ENCODE data around the gene RFWD3. TPM values are rescaled to one million over a fixed set of nuclear protein-coding genes. Genes with fewer than 3 reads are reported as not detected.

The RFWD3 gene
- total RNA-seq, 1 experiment from 2014 or later, result 118 TPM

DNA sequence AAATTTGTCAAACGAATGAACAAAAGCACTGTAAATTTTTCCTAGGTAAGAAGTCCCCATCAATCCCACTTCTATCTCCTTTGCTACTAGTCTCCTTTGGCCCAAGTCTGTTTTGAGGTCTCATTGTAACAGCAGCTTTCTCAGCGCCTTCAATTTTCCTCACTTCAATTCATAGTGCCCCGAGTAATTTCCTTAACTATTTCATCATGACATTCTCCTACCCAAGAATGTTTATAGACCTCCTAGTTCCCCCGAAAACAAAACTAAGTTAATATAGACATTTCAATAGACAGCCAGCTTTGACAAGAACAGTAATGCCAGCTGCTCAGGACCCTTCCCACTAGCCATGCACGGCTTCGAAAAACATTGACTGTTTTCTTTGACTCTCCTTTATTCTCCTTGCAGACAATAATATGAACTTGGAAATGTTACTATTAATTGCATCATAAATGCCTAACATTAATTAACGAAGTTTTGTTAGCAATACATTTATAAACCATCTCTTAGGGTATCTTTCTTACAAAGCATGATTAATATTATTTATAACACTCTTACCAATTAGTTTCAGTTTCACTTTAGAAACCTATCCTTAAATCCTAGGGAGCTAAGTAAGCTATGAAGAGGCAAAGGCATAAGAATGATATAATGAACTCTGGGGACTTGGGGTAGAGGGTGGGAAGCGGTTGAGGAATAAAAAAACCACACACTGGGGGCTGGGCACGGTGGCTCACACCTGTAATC is 82.6 kb downstream of the RFWD3 start:
- Mint-ChIP-seq H3K27ac (ENCODE audit: unreplicated experiment) (peak overlapping the region; percentile 39), H3K27me3 (ENCODE audit: insufficient read depth, unreplicated experiment) (no peaks in the 10 kb centered on the region), H3K36me3 (ENCODE audit: insufficient read depth, unreplicated experiment) (peaks cover 24% of the 10 kb centered on the region), H3K4me1 (ENCODE audit: low read depth, unreplicated experiment) (peaks cover 28% of the 10 kb centered on the region), H3K4me3 (ENCODE audit: unreplicated experiment) (no peak overlapping the region), H3K9me3 (ENCODE audit: unreplicated experiment) (no peaks in the 10 kb centered on the region)
- ChIA-PET POLR2A (no interaction called here), CTCF (no interaction called here)
- H3K27me3 ChIP-seq (replicated peaks; ENCODE audit: control insufficient read depth, insufficient read depth, low read length), result no peaks in the 10 kb centered on the region
- no peak overlapping the region for H3K4me3 ChIP-seq (ENCODE audit: low read depth, low read length)
- TF ChIP-seq, protein P1, sequence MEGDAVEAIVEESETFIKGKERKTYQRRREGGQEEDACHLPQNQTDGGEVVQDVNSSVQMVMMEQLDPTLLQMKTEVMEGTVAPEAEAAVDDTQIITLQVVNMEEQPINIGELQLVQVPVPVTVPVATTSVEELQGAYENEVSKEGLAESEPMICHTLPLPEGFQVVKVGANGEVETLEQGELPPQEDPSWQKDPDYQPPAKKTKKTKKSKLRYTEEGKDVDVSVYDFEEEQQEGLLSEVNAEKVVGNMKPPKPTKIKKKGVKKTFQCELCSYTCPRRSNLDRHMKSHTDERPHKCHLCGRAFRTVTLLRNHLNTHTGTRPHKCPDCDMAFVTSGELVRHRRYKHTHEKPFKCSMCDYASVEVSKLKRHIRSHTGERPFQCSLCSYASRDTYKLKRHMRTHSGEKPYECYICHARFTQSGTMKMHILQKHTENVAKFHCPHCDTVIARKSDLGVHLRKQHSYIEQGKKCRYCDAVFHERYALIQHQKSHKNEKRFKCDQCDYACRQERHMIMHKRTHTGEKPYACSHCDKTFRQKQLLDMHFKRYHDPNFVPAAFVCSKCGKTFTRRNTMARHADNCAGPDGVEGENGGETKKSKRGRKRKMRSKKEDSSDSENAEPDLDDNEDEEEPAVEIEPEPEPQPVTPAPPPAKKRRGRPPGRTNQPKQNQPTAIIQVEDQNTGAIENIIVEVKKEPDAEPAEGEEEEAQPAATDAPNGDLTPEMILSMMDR (IDR thresholded peaks at IDR 0.05; ENCODE audit: insufficient read depth in 1 of 2, low read depth in 1 of 2, low read length in 1 of 2, severe bottlenecking in 1 of 2, unreplicated experiment in 1 of 2), result no peak
- intact Hi-C loops (cut with micrococcal nuclease; ENCODE audit: unreplicated experiment), result no loop called here
- no peak for DNase-seq
- peaks cover 17% of the 10 kb centered on the region for H3K4me1 ChIP-seq
- no peaks in the 10 kb centered on the region for H3K36me3 ChIP-seq (ENCODE audit: control insufficient read depth, insufficient read depth, low read length)
- no TSS peak for BruUV-seq (replicated peaks)
- no peaks in the 10 kb centered on the region for H3K9me3 ChIP-seq

DNA sequence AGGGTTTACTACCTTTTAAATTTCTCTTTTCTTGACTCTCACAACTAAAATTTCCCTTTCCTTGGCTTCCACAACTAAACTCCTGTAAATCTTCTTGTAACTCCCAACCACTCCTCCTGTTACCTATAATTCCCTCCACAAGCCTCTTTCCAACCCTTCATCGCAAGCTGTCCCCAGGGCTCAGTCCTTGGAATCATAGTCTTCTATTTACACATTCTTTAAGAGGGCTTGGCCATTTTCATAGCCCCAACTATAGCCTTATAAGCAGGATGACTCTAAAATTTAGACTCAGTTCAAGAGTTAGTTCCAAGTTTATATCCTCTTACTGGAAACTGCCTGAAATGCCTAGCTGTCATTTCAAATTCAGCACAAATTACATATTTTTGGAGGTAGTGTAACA is 83.7 kb downstream of the RFWD3 start:
- Histone ChIP-seq H3K9me3 (no peaks in the 10 kb centered on the region), H3K4me1 (peaks cover 17% of the 10 kb centered on the region), H3K4me3 (ENCODE audit: low read depth, low read length) (no peak overlapping the region), H3K36me3 (ENCODE audit: control insufficient read depth, insufficient read depth, low read length) (no peaks in the 10 kb centered on the region), H3K27me3 (replicated peaks; ENCODE audit: control insufficient read depth, insufficient read depth, low read length) (no peaks in the 10 kb centered on the region)
- no peaks in the 10 kb centered on the region for H3K27me3 Mint-ChIP-seq (ENCODE audit: insufficient read depth, unreplicated experiment)
- no peak for DNase-seq
- CTCF ChIA-PET, result no interaction called here
- no peak overlapping the region for H3K4me3 Mint-ChIP-seq (ENCODE audit: unreplicated experiment)
- TF ChIP-seq, protein P1 (IDR thresholded peaks at IDR 0.05; ENCODE audit: insufficient read depth in 1 of 2, low read depth in 1 of 2, low read length in 1 of 2, severe bottlenecking in 1 of 2, unreplicated experiment in 1 of 2), result no peak
- H3K36me3 Mint-ChIP-seq (ENCODE audit: insufficient read depth, unreplicated experiment), result peaks cover 24% of the 10 kb centered on the region
- peaks cover 28% of the 10 kb centered on the region for H3K4me1 Mint-ChIP-seq (ENCODE audit: low read depth, unreplicated experiment)
- POLR2A ChIA-PET, result interaction anchor here (1.2 kb wide), 1 partner anchor 24 kb away, joined by 3 read pairs; the partner anchor contains the start of gene GLG1
- no TSS peak for BruUV-seq (replicated peaks)
- H3K9me3 Mint-ChIP-seq (ENCODE audit: unreplicated experiment), result no peaks in the 10 kb centered on the region
- intact Hi-C loops (cut with micrococcal nuclease; ENCODE audit: unreplicated experiment), result no loop called here
- peak overlapping the region; percentile 39 for H3K27ac Mint-ChIP-seq (ENCODE audit: unreplicated experiment)

DNA sequence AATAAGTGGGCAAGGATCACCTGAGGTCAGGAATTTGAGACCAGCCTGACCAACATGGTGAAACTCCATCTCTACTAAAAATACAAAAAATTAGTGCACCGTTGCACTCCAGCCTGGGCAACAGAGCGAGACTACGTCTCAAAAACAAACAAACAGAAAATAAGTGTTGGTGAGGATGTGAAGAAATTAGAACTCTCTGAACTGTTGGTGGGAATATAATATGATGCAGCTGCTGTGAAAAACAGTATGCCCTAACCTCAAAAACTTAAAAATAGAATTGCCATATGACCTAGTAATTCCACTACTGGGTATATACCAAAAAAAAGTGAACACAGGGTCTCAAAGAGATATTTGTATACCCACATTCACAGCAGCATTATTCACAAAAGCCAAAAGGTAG is 85.8 kb downstream of the RFWD3 start:
- Mint-ChIP-seq H3K36me3 (ENCODE audit: insufficient read depth, unreplicated experiment) (peaks cover 14% of the 10 kb centered on the region), H3K4me3 (ENCODE audit: unreplicated experiment) (no peak overlapping the region), H3K4me1 (ENCODE audit: low read depth, unreplicated experiment) (peaks cover 19% of the 10 kb centered on the region), H3K27ac (ENCODE audit: unreplicated experiment) (no peak overlapping the region), H3K9me3 (ENCODE audit: unreplicated experiment) (no peaks in the 10 kb centered on the region), H3K27me3 (ENCODE audit: insufficient read depth, unreplicated experiment) (no peaks in the 10 kb centered on the region)
- POLR2A ChIA-PET, result no interaction called here
- Histone ChIP-seq H3K4me1 (peaks cover 10% of the 10 kb centered on the region), H3K36me3 (ENCODE audit: control insufficient read depth, insufficient read depth, low read length) (no peaks in the 10 kb centered on the region), H3K9me3 (no peaks in the 10 kb centered on the region), H3K4me3 (ENCODE audit: low read depth, low read length) (no peak overlapping the region), H3K27me3 (replicated peaks; ENCODE audit: control insufficient read depth, insufficient read depth, low read length) (no peaks in the 10 kb centered on the region)
- intact Hi-C loops (cut with micrococcal nuclease; ENCODE audit: unreplicated experiment), result no loop called here
- no peak for DNase-seq
- TF ChIP-seq, protein P1 (IDR thresholded peaks at IDR 0.05; ENCODE audit: insufficient read depth in 1 of 2, low read depth in 1 of 2, low read length in 1 of 2, severe bottlenecking in 1 of 2, unreplicated experiment in 1 of 2), result no peak
- no TSS peak for BruUV-seq (replicated peaks)
- CTCF ChIA-PET, result no interaction called here
